Pancreas (tissue), 10 donors: ENCODE measurements around the gene INSC. TPM values are rescaled to one million over a fixed set of nuclear protein-coding genes. Genes with fewer than 3 reads are reported as not detected.

Source experiments
- ATAC-seq, 4 donors: fragments of 200-7000 bp; cut with Tn5 transposase; one replicate each; pipeline versions ENCODE4 v1.8.0 to v1.9.1; 2020; ENCODE audit warnings: mild to moderate bottlenecking in 4 of 4, moderate library complexity in 4 of 4
- DNase-seq, 6 donors: peaks; one replicate each; pipeline ENCODE4 v3.0.0-alpha.2; 2020
- FAIRE-seq: peaks from 2 replicates; lab custom pipeline; 2012; peaks lifted over from hg19 to GRCh38; lab: Jason Lieb, UNC
- H3K27ac ChIP-seq, 4 donors: fragments of 200-600 bp; sonication (generic); 1 replicate in 3 of 4; 2 replicates in 1 of 4; pipeline versions ENCODE4 v1.5.0 to v1.8.0; 2020
- H3K27me3 ChIP-seq, 4 donors: fragments of 200-600 bp; one replicate each; pipeline ENCODE4 v1.8.0; 2021
- H3K36me3 ChIP-seq, 3 donors: fragments of 200-600 bp; sonication (generic) in 1 of 3; one replicate each; pipeline versions ENCODE4 v1.5.0 to v1.8.0; 2020 to 2021
- H3K4me1 ChIP-seq, 3 donors: fragments of 200-600 bp; one replicate each; pipeline ENCODE4 v1.8.0; 2021
- H3K4me3 ChIP-seq, 4 donors: fragments of 200-600 bp; sonication (generic) in 2 of 4; one replicate each; pipeline versions ENCODE4 v1.5.0 to v1.8.0; 2020 to 2021
- H3K9me3 ChIP-seq, 4 donors: fragments of 200-600 bp; one replicate each; pipeline ENCODE4 v1.8.0; 2021
- CTCF ChIP-seq, 4 donors: fragments of 200-600 bp; sonication (generic) in 3 of 4; IDR thresholded peaks; one replicate each; pipeline versions ENCODE4 v1.5.0 to v1.8.0; 2021; ENCODE audit warnings: antibody characterized with exemption in 4 of 4
- WGBS, 2 donors: extraction: QIAGEN DNeasy Blood & Tissue Kit; methylation state at CpG; one replicate each; pipeline ENCODE4 v1.1.7; 2013; 5-methylcytosine and 5-hydroxymethylcytosine counted together
- intact Hi-C, 3 donors: fragments of 100-400 bp; cut with DNase I; formaldehyde crosslinking; loops; one replicate each; pipeline versions ENCODE4 v1.11.1 to v1.14.2; 2022
- polyA plus RNA-seq, 2 donors: library from polyadenylated mRNA; stranded (reverse); fragments of 200-250 nt; gene quantifications; one replicate each; pipeline ENCODE4 v1.2.3, GENCODE V29; 2013
- total RNA-seq, 6 donors: library from RNA; stranded (reverse); fragmentation: NEBNext Ultra II Directional in 4 of 6; extraction: Animal tissue kit (Norgen Biotek cat#: 25700) in 4 of 6; gene quantifications; one replicate each; pipeline versions ENCODE4 v1.2.1 to v1.2.4, GENCODE V29; 2021 to 2023
- donor health status: healthy with polysubstance abuse.
- donor health status: DM: no; HTN: no; CAD: no; lungs with moderate emphysema.
- donor health status: DM: no; HTN: no; CAD: no.
- donor health status: control.
- donor health status: control.
- donor health status: Bipolar disorder and iron deficiency.
- donor health status: DM: yes; HTN: yes; CAD: no.
- donor health status: DM: no; HTN: no; CAD: no.
- donor health status: DM: no; HTN: no; CAD: no.
- donor health status: DM: yes; HTN: yes; CAD: no.

Gene INSC
- total and polyA plus RNA-seq, 8 donors: 0.50 to 1.6 (median 0.57) TPM

GRCh38 chr11:15286465-15286864 is 171.7 kb downstream of the INSC start:
- no peak for TF ChIP-seq CTCF (IDR thresholded peaks at IDR 0.05)
- FAIRE-seq (no peak), DNase-seq (no peak), ATAC-seq (no peak)
- H3K36me3 ChIP-seq: no peaks in the 10 kb centered on the region
- no peaks in the 10 kb centered on the region for H3K9me3 ChIP-seq
- WGBS, 2 donors: 56 to 64% methylated on average over 2 of the region's 2 CpGs
- H3K27ac ChIP-seq: no peak overlapping the region
- no peak overlapping the region for H3K4me3 ChIP-seq
- no peaks in the 10 kb centered on the region for H3K4me1 ChIP-seq
- intact Hi-C loops: no loop called here
- no peaks in the 10 kb centered on the region for H3K27me3 ChIP-seq

- Histone ChIP-seq H3K4me1 (no peaks in the 10 kb centered on the region), H3K9me3 (no peaks in the 10 kb centered on the region), H3K4me3 (no peak overlapping the region), H3K27me3 (no peaks in the 10 kb centered on the region), H3K36me3 (no peaks in the 10 kb centered on the region), H3K27ac (no peak overlapping the region)
- ATAC-seq (no peak), FAIRE-seq (no peak), DNase-seq (no peak)
- intact Hi-C loops: no loop called here
- 95 to 98% methylated on average over 2 of the region's 2 CpGs for whole genome bisulfite sequencing, 2 donors
- TF ChIP-seq CTCF (IDR thresholded peaks at IDR 0.05): no peak
Measured at GRCh38 chr11:15288863-15289262, 174.1 kb downstream of the INSC start.

- no peaks in the 10 kb centered on the region for H3K27me3 ChIP-seq
- whole genome bisulfite sequencing, 2 donors: 71 to 80% methylated on average over 5 of the region's 5 CpGs
- DNase-seq (peak in 2 of 6 donors; percentile 8 to 18), ATAC-seq (peak in 3 of 4 donors; percentile 17 to 78 (median 72)), FAIRE-seq (no peak)
- no peak overlapping the region for H3K4me3 ChIP-seq
- intact Hi-C loops: no loop called here
- H3K36me3 ChIP-seq: no peaks in the 10 kb centered on the region
- H3K4me1 ChIP-seq: no peaks in the 10 kb centered on the region
- TF ChIP-seq CTCF (IDR thresholded peaks at IDR 0.05): no peak
- no peaks in the 10 kb centered on the region for H3K9me3 ChIP-seq
- no peak overlapping the region for H3K27ac ChIP-seq
Measured at GRCh38 chr11:15289723-15290122, 175.0 kb downstream of the INSC start.

GRCh38 chr11:15291885-15292284 is 177.2 kb downstream of the INSC start:
- Histone ChIP-seq H3K9me3 (no peaks in the 10 kb centered on the region), H3K27ac (no peak overlapping the region), H3K4me3 (no peak overlapping the region), H3K4me1 (no peaks in the 10 kb centered on the region), H3K36me3 (no peaks in the 10 kb centered on the region), H3K27me3 (no peaks in the 10 kb centered on the region)
- ATAC-seq (peak in 3 of 4 donors; percentile 69 to 78 (median 74)), FAIRE-seq (no peak), DNase-seq (peak in 5 of 6 donors; percentile 15 to 66 (median 50))
- no peak for TF ChIP-seq CTCF (IDR thresholded peaks at IDR 0.05)
- intact Hi-C loops: no loop called here

GRCh38 chr11:15293975-15294620 is 179.4 kb downstream of the INSC start:
- intact Hi-C loops: no loop called here
- FAIRE-seq: no peak
- no peaks in the 10 kb centered on the region for H3K27me3 ChIP-seq
- H3K9me3 ChIP-seq: no peaks in the 10 kb centered on the region
- DNase-seq: no peak
- H3K27ac ChIP-seq: no peak overlapping the region
- no peak for ATAC-seq
- TF ChIP-seq CTCF (IDR thresholded peaks at IDR 0.05): no peak
- 85 to 90% methylated on average over 1 of the region's 1 CpG for WGBS, 2 donors
- H3K4me1 ChIP-seq: no peaks in the 10 kb centered on the region
- H3K4me3 ChIP-seq: no peak overlapping the region
- H3K36me3 ChIP-seq: no peaks in the 10 kb centered on the region
